Body of pancreas (tissue), 4 donors: ENCODE results near the gene MYOG. TPM values are rescaled to one million over a fixed set of nuclear protein-coding genes. Genes with fewer than 3 reads are reported as not detected.

Experiments used
- ATAC-seq: fragments of 150-250 bp; one replicate; pipeline ENCODE4 v1.9.1; 2016
- DNase-seq, 4 donors: peaks; one replicate each; pipeline ENCODE4 v3.0.0-alpha.2; 2019
- H3K27ac ChIP-seq, 4 donors: fragments of 200-600 bp; sonication (generic); 1 replicate in 3 of 4; 2 replicates in 1 of 4; pipeline versions ENCODE4 v1.5.1 to v1.6.1; 2016 to 2019; ENCODE audit warnings: mild to moderate bottlenecking in 1 of 4, mixed read lengths in 1 of 4, moderate library complexity in 1 of 4
- H3K27me3 ChIP-seq, 2 donors: fragments of 200-600 bp; sonication (generic); one replicate each; pipeline ENCODE4 v1.6.0; 2016; ENCODE audit warnings: mild to moderate bottlenecking in 1 of 2
- H3K36me3 ChIP-seq, 2 donors: fragments of 200-600 bp; sonication (generic); replicated peaks in 1 of 2; 2 replicates each; pipeline ENCODE4 v1.5.1; 2016; ENCODE audit warnings: low read depth in 2 of 2; ENCODE audit not compliant: insufficient read depth in 1 of 2
- H3K4me1 ChIP-seq: fragments of 200-600 bp; sonication (generic); one replicate; pipeline ENCODE4 v1.6.0; 2016
- H3K4me3 ChIP-seq, 2 donors: fragments of 200-600 bp; sonication (generic); 1 replicate in 1 of 2; 2 replicates in 1 of 2; pipeline ENCODE4 v1.5.1; 2016 to 2019
- H3K9me3 ChIP-seq, 3 donors: fragments of 200-600 bp; sonication (generic); 1 replicate in 2 of 3; 2 replicates in 1 of 3; pipeline ENCODE4 v1.5.1; 2016
- CTCF ChIP-seq, 7 experiments: fragments of 450-650 bp in 4 of 7; fragments of 200-600 bp in 3 of 7; sonication (generic) in 3 of 7; IDR thresholded peaks; one replicate each; pipeline ENCODE4 v1.5.1; 2016 to 2019; ENCODE audit warnings: antibody characterized with exemption in 7 of 7
- POLR2A ChIP-seq, 3 donors: fragments of 450-650 bp; IDR thresholded peaks; one replicate each; pipeline ENCODE4 v1.6.1; 2016; ENCODE audit warnings: antibody characterized with exemption in 3 of 3, mild to moderate bottlenecking in 2 of 3
- WGBS, 2 donors: methylation state at CpG; one replicate each; pipeline ENCODE4 v1.1.5; 2017; 5-methylcytosine and 5-hydroxymethylcytosine counted together
- intact Hi-C: fragments of 100-400 bp; cut with DNase I; formaldehyde crosslinking; loops from one replicate; pipeline ENCODE4 v1.15.1; 2023
- total RNA-seq, 2 donors: library from RNA; depleted of rRNA; stranded (reverse); fragments of >200 nt; gene quantifications; one replicate each; pipeline ENCODE4 v1.1.0, GENCODE V29; 2016

Gene MYOG
- total RNA-seq, 2 donors from 2014 or later: not detected

GRCh38 chr1:203126866-203127665 lies 41.3 kb upstream of the MYOG start:
- WGBS, 2 donors: 16% methylated on average over 11 to 12 of the region's 12 CpGs
- Histone ChIP-seq H3K36me3 (no peaks in the 10 kb centered on the region), H3K4me1 (peaks cover 63% of the 10 kb centered on the region), H3K27me3 (no peaks in the 10 kb centered on the region), H3K4me3 (no peak overlapping the region), H3K27ac (peak overlapping the region; percentile 33 to 86 (median 68)), H3K9me3 (no peaks in the 10 kb centered on the region)
- no peak for TF ChIP-seq CTCF (IDR thresholded peaks at IDR 0.05)
- no peak for TF ChIP-seq POLR2A (IDR thresholded peaks at IDR 0.05)
- ATAC-seq (no peak), DNase-seq (no peak)
- intact Hi-C loops: no loop called here

- intact Hi-C loops: no loop called here
- Histone ChIP-seq H3K27me3 (no peaks in the 10 kb centered on the region), H3K4me3 (no peak overlapping the region), H3K4me1 (peaks cover 58% of the 10 kb centered on the region), H3K27ac (peak overlapping the region; percentile 22 to 86 (median 68)), H3K9me3 (no peaks in the 10 kb centered on the region), H3K36me3 (no peaks in the 10 kb centered on the region)
- WGBS, 2 donors: 29 to 35% methylated on average over 7 to 8 of the region's 8 CpGs
- ATAC-seq (peak; percentile 19), DNase-seq (no peak)
- TF ChIP-seq CTCF (IDR thresholded peaks at IDR 0.05) (peak in 5 of 7 experiments; percentile 10 to 55 (median 45)), POLR2A (IDR thresholded peaks at IDR 0.05) (no peak)
Measured at GRCh38 chr1:203126151-203126865, 40.5 kb upstream of the MYOG start.

GRCh38 chr1:203124546-203125317 lies 38.9 kb upstream of the MYOG start:
- ATAC-seq (no peak), DNase-seq (no peak)
- WGBS, 2 donors: 48 to 49% methylated on average over 5 of the region's 5 CpGs
- Histone ChIP-seq H3K27me3 (no peaks in the 10 kb centered on the region), H3K27ac (no peak overlapping the region), H3K36me3 (no peaks in the 10 kb centered on the region), H3K4me1 (peaks cover 42% of the 10 kb centered on the region), H3K9me3 (no peaks in the 10 kb centered on the region), H3K4me3 (no peak overlapping the region)
- TF ChIP-seq POLR2A (IDR thresholded peaks at IDR 0.05) (no peak), CTCF (IDR thresholded peaks at IDR 0.05) (no peak)
- intact Hi-C loops: no loop called here

- DNase-seq: no peak
- Histone ChIP-seq H3K4me3 (no peak overlapping the region), H3K36me3 (no peaks in the 10 kb centered on the region), H3K4me1 (peaks cover 40% of the 10 kb centered on the region), H3K9me3 (no peaks in the 10 kb centered on the region), H3K27me3 (no peaks in the 10 kb centered on the region), H3K27ac (no peak overlapping the region)
- WGBS, 2 donors: 16 to 24% methylated on average over 5 of the region's 5 CpGs
- intact Hi-C loops: no loop called here
- no peak for ATAC-seq
- TF ChIP-seq CTCF (IDR thresholded peaks at IDR 0.05) (no peak), POLR2A (IDR thresholded peaks at IDR 0.05) (no peak)
Measured at GRCh38 chr1:203124011-203124410, 38.2 kb upstream of the MYOG start.
